Liver (tissue), 3 donors: ENCODE measurements around the gene CD247.

Experiments
- EGR1 ChIP-seq, 2 donors: IDR thresholded peaks; 2 replicates each; pipeline ENCODE4 v1.6.1; 2016 to 2018; ENCODE audit warnings: antibody characterized with exemption in 2 of 2, low read depth in 2 of 2
- GABPA ChIP-seq, 2 donors: IDR thresholded peaks in 1 of 2; conservative IDR thresholded peaks in 1 of 2; 2 replicates each; pipeline ENCODE4 v1.6.1; 2016; ENCODE audit warnings: antibody characterized with exemption in 2 of 2, mild to moderate bottlenecking in 1 of 2, moderate library complexity in 1 of 2
- HNF4A ChIP-seq, 2 donors: conservative IDR thresholded peaks; 2 replicates each; pipeline ENCODE4 v1.6.1; 2016; ENCODE audit warnings: antibody characterized with exemption in 2 of 2, mild to moderate bottlenecking in 2 of 2
- JUND ChIP-seq, 2 donors: IDR thresholded peaks; 2 replicates each; pipeline ENCODE4 v1.6.1; 2016; ENCODE audit warnings: antibody characterized with exemption in 2 of 2
- MAX ChIP-seq: IDR thresholded peaks from 2 replicates; pipeline ENCODE4 v1.6.1; 2016; ENCODE audit warnings: antibody characterized with exemption
- RAD21 ChIP-seq, 2 donors: IDR thresholded peaks; 2 replicates each; pipeline ENCODE4 v1.6.1; 2016; ENCODE audit warnings: antibody characterized with exemption in 2 of 2, mild to moderate bottlenecking in 2 of 2
- REST ChIP-seq: IDR thresholded peaks from 2 replicates; pipeline ENCODE4 v1.6.1; 2016; ENCODE audit warnings: antibody characterized with exemption, mild to moderate bottlenecking
- RXRA ChIP-seq, 2 donors: IDR thresholded peaks; 2 replicates each; pipeline ENCODE4 v1.6.1; 2017 to 2018; ENCODE audit warnings: antibody characterized with exemption in 2 of 2, mild to moderate bottlenecking in 1 of 2
- YY1 ChIP-seq: IDR thresholded peaks from 2 replicates; pipeline ENCODE4 v1.6.1; 2016; ENCODE audit warnings: antibody characterized with exemption, mild to moderate bottlenecking
- ZBTB33 ChIP-seq: IDR thresholded peaks from 2 replicates; pipeline ENCODE4 v1.6.1; 2016; ENCODE audit warnings: antibody characterized with exemption
- TF ChIP-seq, protein P1 (sequence below): fragments of 150-350 bp; IDR thresholded peaks from 2 replicates; pipeline ENCODE4 v1.5.1; 2017; ENCODE audit warnings: improper control_type of control experiment, low read depth, low read length; ENCODE audit not compliant: missing input control
- TF ChIP-seq, protein P2 (sequence below): IDR thresholded peaks from 2 replicates; pipeline ENCODE4 v1.6.1; 2016; ENCODE audit warnings: antibody characterized with exemption
- donor health status: healthy.
- donor health status: healthy.

- no peak for TF ChIP-seq JUND (IDR thresholded peaks at IDR 0.05)
- TF ChIP-seq, protein P1, sequence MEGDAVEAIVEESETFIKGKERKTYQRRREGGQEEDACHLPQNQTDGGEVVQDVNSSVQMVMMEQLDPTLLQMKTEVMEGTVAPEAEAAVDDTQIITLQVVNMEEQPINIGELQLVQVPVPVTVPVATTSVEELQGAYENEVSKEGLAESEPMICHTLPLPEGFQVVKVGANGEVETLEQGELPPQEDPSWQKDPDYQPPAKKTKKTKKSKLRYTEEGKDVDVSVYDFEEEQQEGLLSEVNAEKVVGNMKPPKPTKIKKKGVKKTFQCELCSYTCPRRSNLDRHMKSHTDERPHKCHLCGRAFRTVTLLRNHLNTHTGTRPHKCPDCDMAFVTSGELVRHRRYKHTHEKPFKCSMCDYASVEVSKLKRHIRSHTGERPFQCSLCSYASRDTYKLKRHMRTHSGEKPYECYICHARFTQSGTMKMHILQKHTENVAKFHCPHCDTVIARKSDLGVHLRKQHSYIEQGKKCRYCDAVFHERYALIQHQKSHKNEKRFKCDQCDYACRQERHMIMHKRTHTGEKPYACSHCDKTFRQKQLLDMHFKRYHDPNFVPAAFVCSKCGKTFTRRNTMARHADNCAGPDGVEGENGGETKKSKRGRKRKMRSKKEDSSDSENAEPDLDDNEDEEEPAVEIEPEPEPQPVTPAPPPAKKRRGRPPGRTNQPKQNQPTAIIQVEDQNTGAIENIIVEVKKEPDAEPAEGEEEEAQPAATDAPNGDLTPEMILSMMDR: no peak
- TF ChIP-seq YY1: no peak
- TF ChIP-seq, protein P2, sequence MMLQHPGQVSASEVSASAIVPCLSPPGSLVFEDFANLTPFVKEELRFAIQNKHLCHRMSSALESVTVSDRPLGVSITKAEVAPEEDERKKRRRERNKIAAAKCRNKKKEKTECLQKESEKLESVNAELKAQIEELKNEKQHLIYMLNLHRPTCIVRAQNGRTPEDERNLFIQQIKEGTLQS: no peak
- TF ChIP-seq ZBTB33: no peak
- TF ChIP-seq REST: no peak
- TF ChIP-seq RXRA (IDR thresholded peaks at IDR 0.05): no peak
- peak; percentile 45 to 50 for TF ChIP-seq HNF4A (conservative IDR thresholded peaks at IDR 0.05)
- no peak for TF ChIP-seq GABPA (IDR thresholded peaks at IDR 0.05 in 1 of 2, conservative IDR thresholded peaks at IDR 0.05 in 1 of 2)
- no peak for TF ChIP-seq MAX
- TF ChIP-seq EGR1 (IDR thresholded peaks at IDR 0.05; ENCODE audit: low read depth in 2 of 2): no peak
- TF ChIP-seq RAD21 (IDR thresholded peaks at IDR 0.05): no peak
Observed at GRCh38 chr1:167465743-167466142, 52.6 kb downstream of the CD247 start.
